ENCODE data around the gene BCDIN3D. TPM values are rescaled to one million over a fixed set of nuclear protein-coding genes. Genes with fewer than 3 reads are reported as not detected.

Gene BCDIN3D
- total RNA-seq, 1 donor from 2014 or later: 3.8 TPM

DNA sequence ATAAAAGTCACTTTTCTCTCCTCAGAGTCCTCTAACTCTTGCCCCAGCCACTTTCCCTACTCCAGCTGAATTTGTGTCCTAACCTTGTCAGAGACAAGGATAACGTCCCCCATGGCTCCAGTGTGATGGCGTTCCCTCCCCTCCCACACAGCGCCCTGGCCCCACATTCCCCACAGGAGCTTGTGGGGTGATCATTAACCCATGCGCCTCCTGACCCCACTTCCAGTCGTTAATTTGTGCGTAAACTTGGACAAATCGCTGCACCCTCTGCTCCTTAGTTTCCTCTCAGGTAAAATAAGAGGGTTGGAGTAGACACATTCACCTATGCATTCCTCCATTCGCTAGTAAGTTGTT, 22.9 kb upstream of the BCDIN3D start:
- no peak overlapping the region for H2AFZ ChIP-seq (replicated peaks)
- peak overlapping the region; percentile 1 for H3K4me3 Mint-ChIP-seq
- no peak overlapping the region for H3K9ac ChIP-seq
- no peak overlapping the region for H3K4me2 ChIP-seq
- H3K36me3 Mint-ChIP-seq: no peaks in the 10 kb centered on the region
- H3K27ac ChIP-seq: no peak overlapping the region
- H4K20me1 ChIP-seq (ENCODE audit: low read depth): no peaks in the 10 kb centered on the region
- TF ChIP-seq, protein P1, sequence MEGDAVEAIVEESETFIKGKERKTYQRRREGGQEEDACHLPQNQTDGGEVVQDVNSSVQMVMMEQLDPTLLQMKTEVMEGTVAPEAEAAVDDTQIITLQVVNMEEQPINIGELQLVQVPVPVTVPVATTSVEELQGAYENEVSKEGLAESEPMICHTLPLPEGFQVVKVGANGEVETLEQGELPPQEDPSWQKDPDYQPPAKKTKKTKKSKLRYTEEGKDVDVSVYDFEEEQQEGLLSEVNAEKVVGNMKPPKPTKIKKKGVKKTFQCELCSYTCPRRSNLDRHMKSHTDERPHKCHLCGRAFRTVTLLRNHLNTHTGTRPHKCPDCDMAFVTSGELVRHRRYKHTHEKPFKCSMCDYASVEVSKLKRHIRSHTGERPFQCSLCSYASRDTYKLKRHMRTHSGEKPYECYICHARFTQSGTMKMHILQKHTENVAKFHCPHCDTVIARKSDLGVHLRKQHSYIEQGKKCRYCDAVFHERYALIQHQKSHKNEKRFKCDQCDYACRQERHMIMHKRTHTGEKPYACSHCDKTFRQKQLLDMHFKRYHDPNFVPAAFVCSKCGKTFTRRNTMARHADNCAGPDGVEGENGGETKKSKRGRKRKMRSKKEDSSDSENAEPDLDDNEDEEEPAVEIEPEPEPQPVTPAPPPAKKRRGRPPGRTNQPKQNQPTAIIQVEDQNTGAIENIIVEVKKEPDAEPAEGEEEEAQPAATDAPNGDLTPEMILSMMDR (IDR thresholded peaks at IDR 0.05): no peak
- TF ChIP-seq EZH2phosphoT487 (IDR thresholded peaks at IDR 0.05): no peak
- TF ChIP-seq EZH2 (IDR thresholded peaks at IDR 0.05): no peak
- no peaks in the 10 kb centered on the region for H3K9me3 Mint-ChIP-seq
- H3K4me1 ChIP-seq: no peaks in the 10 kb centered on the region
- no peaks in the 10 kb centered on the region for H3K79me2 ChIP-seq (ENCODE audit: low read depth)
- H3K27ac Mint-ChIP-seq: no peak overlapping the region
- H3K27me3 ChIP-seq: no peaks in the 10 kb centered on the region
- H3K4me3 ChIP-seq: no peak overlapping the region
- H3K36me3 ChIP-seq: no peaks in the 10 kb centered on the region
- H3K27me3 Mint-ChIP-seq (ENCODE audit: insufficient read depth, low read depth): peaks cover 14% of the 10 kb centered on the region
- no peak for DNase-seq (ENCODE audit: low spot score)
- H3K4me1 Mint-ChIP-seq: peaks cover 10% of the 10 kb centered on the region
- no peaks in the 10 kb centered on the region for H3F3A ChIP-seq (ENCODE audit: low read depth)
- H3K9me3 ChIP-seq (ENCODE audit: low read depth): no peaks in the 10 kb centered on the region

DNA sequence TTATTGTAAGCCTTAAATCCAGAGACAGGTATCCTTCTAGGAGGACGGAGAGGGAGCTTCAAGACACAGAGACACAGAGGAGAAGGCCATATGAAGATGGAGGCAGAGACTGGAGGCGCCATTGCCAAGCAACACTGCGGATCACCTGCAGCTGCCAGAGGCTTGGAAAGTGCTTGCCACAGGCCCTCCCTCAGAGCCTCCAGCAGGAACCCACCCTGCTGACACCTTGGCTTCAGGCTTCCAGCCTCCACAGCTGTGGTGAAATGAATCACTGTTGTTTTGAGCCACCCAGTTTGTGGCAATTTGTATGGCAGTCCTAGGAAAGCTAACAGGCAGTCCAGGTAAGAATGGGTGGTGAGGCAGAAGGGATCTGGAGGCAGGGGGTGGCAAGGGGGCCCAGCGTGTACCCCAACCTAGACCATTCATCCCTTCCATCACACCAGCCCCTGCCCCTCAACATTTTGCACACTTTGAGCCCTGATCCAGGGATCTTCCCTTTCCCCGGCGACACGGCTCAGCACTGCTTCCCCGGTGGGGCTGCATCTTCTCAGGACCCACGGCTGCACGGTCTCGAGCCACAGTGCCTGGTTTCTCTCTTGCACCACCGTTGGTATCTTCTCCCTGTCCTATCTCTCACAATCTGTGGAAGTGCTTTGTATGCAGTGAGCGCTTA, 22.3 kb upstream of the BCDIN3D start:
- no peak overlapping the region for H3K9ac ChIP-seq
- no peak for DNase-seq (ENCODE audit: low spot score)
- no peak overlapping the region for H3K4me3 Mint-ChIP-seq

DNA sequence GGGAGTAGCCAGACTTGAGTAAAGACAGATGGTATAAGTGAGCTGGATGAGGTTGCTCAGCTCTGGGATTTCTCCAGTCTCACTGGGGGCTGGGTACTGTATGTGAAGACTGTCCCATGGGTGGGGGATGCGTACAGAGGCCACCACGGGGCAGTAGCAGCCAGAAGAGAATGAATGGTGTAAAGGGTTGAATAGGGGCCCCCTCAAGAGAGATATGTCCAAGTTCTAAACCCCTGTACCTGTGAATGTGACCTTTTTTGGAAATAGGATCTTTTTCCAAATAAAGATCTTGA, 21.8 kb upstream of the BCDIN3D start:
- Histone ChIP-seq H3K36me3 (no peaks in the 10 kb centered on the region), H3K4me1 (no peaks in the 10 kb centered on the region), H2AFZ (replicated peaks) (no peak overlapping the region), H3K9ac (no peak overlapping the region), H3K79me2 (ENCODE audit: low read depth) (no peaks in the 10 kb centered on the region), H3K9me3 (ENCODE audit: low read depth) (no peaks in the 10 kb centered on the region), H3K27ac (no peak overlapping the region), H3F3A (ENCODE audit: low read depth) (no peaks in the 10 kb centered on the region), H4K20me1 (ENCODE audit: low read depth) (no peaks in the 10 kb centered on the region), H3K4me2 (no peak overlapping the region), H3K4me3 (no peak overlapping the region), H3K27me3 (no peaks in the 10 kb centered on the region)
- peaks cover 11% of the 10 kb centered on the region for H3K27me3 Mint-ChIP-seq (ENCODE audit: insufficient read depth, low read depth)
- H3K4me3 Mint-ChIP-seq: no peak overlapping the region
- H3K9me3 Mint-ChIP-seq: peaks cover 5% of the 10 kb centered on the region
- peaks cover 10% of the 10 kb centered on the region for H3K4me1 Mint-ChIP-seq
- no peak for DNase-seq (ENCODE audit: low spot score)
- H3K27ac Mint-ChIP-seq: no peak overlapping the region
- TF ChIP-seq, protein P1 (IDR thresholded peaks at IDR 0.05): no peak
- TF ChIP-seq EZH2 (IDR thresholded peaks at IDR 0.05) (no peak), EZH2phosphoT487 (IDR thresholded peaks at IDR 0.05) (no peak)
- no peaks in the 10 kb centered on the region for H3K36me3 Mint-ChIP-seq

More for the DNA sequence above, 22.3 kb upstream of the BCDIN3D start:
- Mint-ChIP-seq H3K27ac (no peak overlapping the region), H3K27me3 (ENCODE audit: insufficient read depth, low read depth) (peaks cover 11% of the 10 kb centered on the region), H3K9me3 (peaks cover under 1% of the 10 kb centered on the region), H3K4me1 (peaks cover 10% of the 10 kb centered on the region), H3K36me3 (no peaks in the 10 kb centered on the region)
- Histone ChIP-seq H3K4me3 (no peak overlapping the region), H3K4me1 (no peaks in the 10 kb centered on the region), H4K20me1 (ENCODE audit: low read depth) (no peaks in the 10 kb centered on the region), H3K9me3 (ENCODE audit: low read depth) (no peaks in the 10 kb centered on the region), H3K36me3 (no peaks in the 10 kb centered on the region), H2AFZ (replicated peaks) (no peak overlapping the region), H3K4me2 (no peak overlapping the region), H3F3A (ENCODE audit: low read depth) (no peaks in the 10 kb centered on the region), H3K27me3 (no peaks in the 10 kb centered on the region), H3K27ac (no peak overlapping the region), H3K79me2 (ENCODE audit: low read depth) (no peaks in the 10 kb centered on the region)
- TF ChIP-seq EZH2phosphoT487 (IDR thresholded peaks at IDR 0.05): no peak
- no peak for TF ChIP-seq EZH2 (IDR thresholded peaks at IDR 0.05)
- TF ChIP-seq, protein P1 (IDR thresholded peaks at IDR 0.05): no peak
